GM15510 (cell line): Measurements from ENCODE around the gene MPV17L2.

ENCODE experiments used
- POLR2A ChIP-seq: IDR thresholded peaks from 3 replicates; pipeline ENCODE4 v1.6.1; 2011; ENCODE audit warnings: borderline replicate concordance; ENCODE audit not compliant: insufficient read length; ENCODE audit errors: extremely low read depth

The MPV17L2 gene

GRCh38 chr19:18194554-18195238 is 1.7 kb downstream of the MPV17L2 start:
- TF ChIP-seq POLR2A, result no peak

- TF ChIP-seq POLR2A, result no peak
These were observed 3.5 kb downstream of the MPV17L2 start for GRCh38 chr19:18196511-18196845.

DNA sequence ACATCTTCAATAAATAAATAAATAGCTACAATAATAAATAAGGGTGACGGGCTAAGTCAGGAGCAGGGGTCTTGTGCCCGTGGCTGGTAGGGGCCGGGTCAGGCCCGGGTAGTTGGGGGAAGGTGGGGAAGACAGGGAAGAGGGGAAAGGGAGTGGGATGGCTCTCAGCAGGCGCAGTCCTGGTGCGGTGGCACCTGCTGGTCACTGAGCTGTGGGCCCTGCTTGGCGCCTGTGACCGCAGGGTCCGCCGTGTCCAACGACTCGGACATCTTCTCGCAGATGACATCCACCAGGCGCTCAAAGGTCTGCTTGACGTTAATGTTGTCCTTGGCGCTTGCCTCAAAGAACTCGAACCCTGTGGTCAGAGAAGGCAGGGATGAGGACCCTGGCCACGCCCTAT is 4.3 kb downstream of the MPV17L2 start:
- no peak for TF ChIP-seq POLR2A

- no peak for TF ChIP-seq POLR2A
These were observed 4.9 kb downstream of the MPV17L2 start for GRCh38 chr19:18197941-18198340.

DNA sequence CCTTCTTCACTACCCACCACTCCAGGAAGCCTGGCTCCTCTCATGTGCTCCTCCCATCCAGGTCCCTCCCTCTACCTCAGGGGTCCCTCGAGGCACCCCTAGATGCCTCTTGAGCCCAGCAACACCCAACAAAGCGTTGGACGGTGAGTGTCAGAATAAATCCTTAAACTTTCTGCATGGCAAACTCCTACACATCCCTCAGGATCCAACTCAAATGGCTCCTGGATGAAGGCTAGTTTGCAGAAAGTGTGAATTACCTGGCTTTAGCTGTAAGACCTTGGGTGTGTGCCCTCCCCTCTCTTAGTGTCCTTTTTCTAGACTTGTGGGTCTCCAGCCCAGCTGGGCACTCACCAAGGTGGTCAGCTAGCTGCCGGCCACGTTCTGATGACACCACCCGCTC is 5.4 kb downstream of the MPV17L2 start:
- no peak for TF ChIP-seq POLR2A

- no peak for TF ChIP-seq POLR2A
These were observed 9.4 kb downstream of the MPV17L2 start for GRCh38 chr19:18202397-18202777.

- no peak for TF ChIP-seq POLR2A
These were observed 9.9 kb downstream of the MPV17L2 start for GRCh38 chr19:18202778-18203407.

- no peak for TF ChIP-seq POLR2A
These were observed 10.4 kb downstream of the MPV17L2 start for GRCh38 chr19:18203408-18203862.

DNA sequence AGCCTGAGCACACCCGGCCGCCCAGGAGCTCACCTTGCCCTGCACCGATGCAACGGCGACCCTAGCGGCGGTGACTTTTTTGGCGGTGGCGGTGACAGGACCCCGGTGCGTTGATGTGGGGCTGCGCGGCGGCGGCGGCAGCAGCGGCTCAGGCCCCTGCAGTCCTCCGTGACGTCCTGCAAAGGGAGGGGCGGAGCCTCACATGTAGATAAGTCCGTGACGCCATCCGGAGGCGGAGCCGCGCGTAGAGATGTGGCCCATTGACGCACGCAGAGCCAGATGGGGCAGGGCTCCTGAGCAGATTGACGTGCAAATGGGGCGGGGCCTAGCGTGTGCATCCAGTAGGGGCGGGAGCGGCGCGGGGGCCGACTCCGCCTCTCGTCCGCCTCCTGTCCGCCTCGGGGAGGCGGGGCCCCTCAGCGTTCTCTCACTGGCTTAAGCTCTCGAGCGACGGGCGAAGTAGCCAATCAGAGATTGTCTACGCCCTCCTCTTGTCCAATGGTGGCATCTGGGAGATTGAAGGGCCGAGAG is 10.9 kb downstream of the MPV17L2 start, which contains the start of gene RAB3A:
TSS of gene RAB3A (minus strand) at position 180 of the 531 bp plus-strand sequence. CDS start 1,302 bp downstream, outside the sequence.
- peak; percentile 41 for TF ChIP-seq POLR2A

DNA sequence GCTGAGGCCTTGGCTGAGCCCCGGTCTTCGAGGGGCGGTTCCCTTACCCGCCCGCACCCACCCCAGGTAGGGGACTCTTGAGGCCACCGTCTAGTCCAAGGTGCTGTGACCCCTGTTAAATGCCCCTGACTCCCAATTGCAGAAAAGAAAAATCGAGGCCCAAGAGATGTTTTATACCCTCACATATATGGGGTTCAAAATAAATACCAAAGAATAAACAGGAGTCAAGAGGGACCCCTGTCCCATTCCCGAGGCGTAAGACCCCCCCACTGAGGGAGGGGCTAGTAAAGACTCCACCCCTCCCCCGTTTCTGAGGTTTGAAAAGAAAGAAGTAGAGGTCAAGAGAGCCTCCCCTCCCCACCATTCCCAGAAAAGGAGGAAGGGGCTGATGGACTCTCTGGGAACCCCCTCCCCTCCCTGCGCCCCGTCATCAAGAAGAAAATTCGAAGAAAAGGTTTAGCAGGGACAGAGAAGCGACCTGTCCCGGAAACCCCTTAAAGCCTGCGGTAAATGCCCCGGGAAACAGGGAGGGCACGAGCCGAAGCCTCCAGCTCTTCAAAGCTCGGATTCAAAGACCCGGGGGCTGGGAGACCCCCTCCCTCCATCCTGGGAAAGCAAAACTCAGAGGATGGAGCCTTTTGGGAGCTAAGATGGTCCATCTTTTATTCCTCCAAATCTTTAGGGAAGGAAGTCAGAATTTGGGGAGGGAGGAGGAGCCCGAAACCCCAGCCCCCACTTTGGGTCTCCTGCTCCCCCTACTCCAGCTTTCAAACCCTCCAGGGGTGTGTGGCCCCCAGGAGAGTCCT is 11.6 kb downstream of the MPV17L2 start:
- no peak for TF ChIP-seq POLR2A

- no peak for TF ChIP-seq POLR2A
These were observed 12.3 kb downstream of the MPV17L2 start for GRCh38 chr19:18205200-18205892.

- TF ChIP-seq POLR2A, result no peak
These were observed 13.0 kb downstream of the MPV17L2 start for GRCh38 chr19:18206018-18206417.

DNA sequence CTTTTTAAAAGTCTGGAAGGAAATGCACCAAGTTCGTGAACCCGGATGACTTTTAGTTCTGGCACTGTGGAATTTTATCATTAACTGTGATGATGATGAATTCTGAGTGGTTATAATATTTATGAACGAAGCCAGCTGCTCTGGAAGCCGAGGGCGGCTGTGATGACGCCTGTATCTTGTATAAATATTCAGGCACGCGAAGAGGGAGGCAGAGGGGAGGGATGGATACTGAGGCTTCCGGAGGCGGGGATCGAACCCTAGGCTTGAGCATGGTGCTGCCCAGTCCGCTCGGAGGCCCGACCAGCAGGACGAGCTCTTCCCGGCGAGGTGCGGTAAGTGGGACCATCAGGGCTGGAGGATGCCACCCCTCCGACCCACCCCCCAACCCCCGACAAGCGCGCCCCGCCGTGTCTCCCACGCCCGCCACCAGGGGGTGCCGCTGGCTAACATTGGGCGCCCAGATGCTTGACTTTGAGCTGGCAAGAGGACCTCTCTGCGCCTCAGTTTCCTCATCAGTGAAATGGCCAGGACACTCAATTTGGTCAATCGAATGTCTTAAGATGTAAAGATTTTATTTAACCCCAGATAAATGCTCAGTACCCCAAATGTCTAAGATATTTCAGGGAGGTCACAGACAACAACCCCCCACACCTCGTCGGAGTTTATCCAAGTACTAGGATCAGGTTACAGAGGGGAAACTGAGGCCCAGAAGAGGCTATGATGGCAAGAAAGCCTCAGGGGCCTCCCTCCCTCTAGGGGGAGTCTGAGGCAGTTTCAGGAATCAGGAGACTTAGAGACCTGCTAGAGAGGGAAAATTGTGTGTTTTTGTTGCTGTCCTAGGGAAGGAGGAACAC is 15.3 kb downstream of the MPV17L2 start:
- TF ChIP-seq POLR2A, result no peak

DNA sequence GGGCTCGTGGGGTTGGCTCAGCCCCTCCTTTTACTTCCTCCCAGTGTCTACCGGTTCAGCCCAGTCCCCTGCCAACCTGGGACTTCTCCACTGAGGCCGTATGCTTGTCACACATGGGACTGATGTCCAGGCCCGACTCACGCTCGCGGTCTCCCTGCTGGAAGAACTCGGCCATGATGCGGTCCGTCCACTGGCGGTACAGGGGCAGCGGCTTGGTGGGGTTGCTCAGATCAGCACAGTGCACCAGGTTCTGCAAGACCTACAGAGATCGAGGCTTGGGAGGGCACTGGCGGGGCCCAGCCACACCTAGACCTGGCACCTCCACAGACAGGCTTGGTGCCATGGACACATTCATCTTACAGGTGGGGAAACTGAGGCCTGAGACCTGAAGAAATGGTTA is 18.7 kb downstream of the MPV17L2 start:
- no peak for TF ChIP-seq POLR2A
